HG02885 (cell line): ENCODE measurements around the gene CACUL1.
"Not testable (repeated sequence)": the region's sequence is repeated elsewhere in the genome, so short reads cannot be mapped to it uniquely, and the experiment has no call there.

ENCODE experiments used
- ATAC-seq: cut with Tn5 transposase; IDR thresholded peaks from one replicate; pipeline ENCODE4 v1.9.1; 2021; ENCODE audit warnings: mild to moderate bottlenecking; ENCODE audit not compliant: unreplicated experiment, poor library complexity

The CACUL1 gene

DNA sequence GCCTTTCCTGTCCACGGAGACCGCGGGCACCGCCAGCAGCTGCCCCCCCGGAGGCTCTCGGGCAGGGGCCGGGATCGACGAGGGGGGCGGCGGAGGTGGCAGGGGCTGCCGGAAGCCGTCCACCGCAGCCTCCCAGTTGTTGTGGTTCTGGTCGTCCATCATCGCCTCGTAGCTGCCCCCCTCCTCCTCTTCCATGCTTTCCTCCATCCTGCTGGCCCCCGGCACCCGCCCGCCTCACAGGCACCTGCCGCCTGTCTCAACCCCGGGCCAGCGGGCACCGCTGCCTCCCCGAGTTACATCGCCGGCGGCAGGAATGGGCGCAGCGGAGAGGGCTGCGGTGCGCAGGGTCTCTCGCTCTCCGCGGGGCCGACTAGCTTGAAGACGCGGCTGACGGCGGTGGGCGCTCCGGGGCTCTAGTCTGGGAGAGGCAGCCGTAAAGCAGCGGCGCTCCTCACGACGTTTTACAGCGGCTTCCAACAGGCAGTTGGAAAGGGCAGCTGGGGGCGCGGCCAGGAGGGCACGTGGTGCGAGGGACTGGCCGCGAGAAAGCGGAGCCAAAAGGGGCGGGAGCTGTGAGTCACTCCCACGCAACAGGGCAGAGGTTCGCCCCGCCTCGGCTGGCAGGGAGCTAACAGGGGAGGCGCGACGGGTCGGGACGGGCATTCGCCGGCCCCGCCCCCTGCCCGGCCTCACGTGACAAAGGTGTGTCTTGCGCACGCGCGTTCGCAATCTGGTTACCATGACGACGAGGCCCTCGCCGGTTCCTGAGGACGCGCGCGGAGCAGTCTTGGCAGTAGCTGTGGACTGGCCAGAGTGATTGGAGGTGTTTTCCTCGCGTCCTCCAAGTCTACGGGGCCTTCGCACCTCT lies at the start of gene CACUL1:
Gene CACUL1 (minus strand): TSS at position 415 of the 868 bp plus-strand sequence. CDS start 208 bp downstream, at position 207.
- peak; percentile 93 for ATAC-seq

GRCh38 chr10:118804262-118804773 lies 49.5 kb upstream of the CACUL1 start:
- ATAC-seq, result no peak

DNA sequence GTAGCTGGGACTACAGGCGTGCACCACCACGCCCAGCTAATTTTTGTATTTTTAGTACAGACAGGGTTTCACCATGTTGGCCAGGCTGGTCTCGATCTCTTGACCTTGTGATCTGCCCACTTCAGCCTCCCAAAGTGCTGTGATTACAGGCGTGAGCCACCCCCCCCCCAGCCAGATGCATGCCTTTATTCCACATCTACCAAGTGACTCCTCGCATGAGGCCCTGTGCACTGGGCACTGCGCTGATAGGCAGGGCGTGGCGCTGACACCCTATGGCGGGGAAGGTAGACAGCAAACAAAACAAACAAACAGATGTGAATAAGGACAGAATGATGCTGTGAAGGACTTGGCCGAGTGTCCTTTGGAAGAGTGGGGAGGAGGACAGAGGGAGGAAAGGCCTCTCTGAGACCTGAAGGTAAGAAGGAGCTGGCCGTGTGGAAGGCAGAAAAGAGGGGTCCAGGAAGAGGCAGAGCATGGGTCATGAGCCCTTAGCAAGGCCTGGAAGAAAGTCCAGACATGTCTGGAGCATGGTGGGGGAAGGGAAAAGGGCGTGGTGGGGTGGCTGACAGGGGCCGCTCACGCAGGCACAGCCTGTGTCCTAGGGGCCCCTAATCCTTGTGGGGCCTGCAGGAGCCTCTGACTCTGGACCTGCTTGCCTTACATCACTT lies 47.5 kb upstream of the CACUL1 start:
- no peak for ATAC-seq

GRCh38 chr10:118800920-118801319 lies 46.1 kb upstream of the CACUL1 start:
- ATAC-seq, result no peak

GRCh38 chr10:118799777-118800176 lies 45.0 kb upstream of the CACUL1 start:
- no peak for ATAC-seq

DNA sequence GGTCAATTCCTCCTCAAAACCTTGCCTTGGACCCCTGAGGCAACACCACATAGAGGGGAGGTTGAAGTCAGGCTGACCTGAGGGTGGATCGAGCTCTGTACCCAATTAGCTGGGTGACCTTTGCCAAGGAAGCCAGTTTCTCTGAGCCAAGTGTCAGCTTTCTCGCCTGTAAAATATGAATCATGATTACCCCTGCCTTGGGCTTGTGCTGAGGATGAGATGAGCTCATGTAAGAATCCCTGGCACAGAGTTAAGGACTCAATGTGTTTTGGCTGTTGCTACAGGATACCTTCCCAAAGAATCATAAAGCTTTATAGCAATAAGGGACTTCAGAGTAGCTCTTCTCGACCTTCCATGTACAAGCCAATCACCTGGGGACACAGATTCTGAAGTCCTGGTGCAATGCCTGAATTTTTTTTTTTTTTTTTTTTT lies 43.5 kb upstream of the CACUL1 start:
- no peak for ATAC-seq

DNA sequence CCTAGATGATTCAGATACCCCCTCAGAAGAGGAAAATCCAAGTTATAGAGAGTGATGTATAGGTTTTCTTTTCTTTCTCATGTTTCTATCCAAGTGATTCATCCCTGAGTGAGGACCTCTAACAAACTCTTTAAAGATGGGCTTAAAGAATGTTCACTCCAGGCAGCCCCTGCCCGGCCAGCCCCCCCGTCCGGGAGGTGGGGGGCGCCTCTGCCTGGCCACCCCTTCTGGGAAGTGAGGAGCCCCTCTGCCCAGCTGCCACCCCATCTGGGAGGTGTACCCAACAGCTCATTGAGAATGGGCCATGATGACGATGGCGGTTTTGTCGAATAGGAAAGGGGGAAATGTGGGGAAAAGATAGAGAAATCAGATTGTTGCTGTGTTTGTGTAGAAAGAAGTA lies 40.2 kb upstream of the CACUL1 start:
- not testable (repeated sequence) for ATAC-seq

- ATAC-seq, result no peak
These were observed 38.8 kb upstream of the CACUL1 start for GRCh38 chr10:118793545-118793944.

DNA sequence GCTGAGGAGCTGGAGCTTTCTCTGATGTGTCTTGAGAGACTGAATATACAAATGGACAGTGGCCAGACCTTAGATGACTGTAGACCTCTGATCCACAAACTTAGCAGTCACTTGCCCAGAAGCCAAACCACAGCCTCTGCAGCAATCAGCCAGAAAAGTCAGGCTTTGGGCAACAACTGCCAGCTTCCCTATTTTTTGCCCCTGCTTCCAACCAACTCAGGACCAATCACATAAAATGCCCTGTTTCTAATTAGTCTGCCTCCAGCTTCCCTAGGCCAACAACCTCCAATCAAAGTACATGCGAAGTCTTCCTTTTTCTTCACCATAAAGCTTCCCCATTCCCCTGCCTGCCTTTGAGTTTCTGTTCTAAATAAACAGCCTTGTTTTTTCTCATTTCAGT lies 37.8 kb upstream of the CACUL1 start:
- ATAC-seq, result no peak

DNA sequence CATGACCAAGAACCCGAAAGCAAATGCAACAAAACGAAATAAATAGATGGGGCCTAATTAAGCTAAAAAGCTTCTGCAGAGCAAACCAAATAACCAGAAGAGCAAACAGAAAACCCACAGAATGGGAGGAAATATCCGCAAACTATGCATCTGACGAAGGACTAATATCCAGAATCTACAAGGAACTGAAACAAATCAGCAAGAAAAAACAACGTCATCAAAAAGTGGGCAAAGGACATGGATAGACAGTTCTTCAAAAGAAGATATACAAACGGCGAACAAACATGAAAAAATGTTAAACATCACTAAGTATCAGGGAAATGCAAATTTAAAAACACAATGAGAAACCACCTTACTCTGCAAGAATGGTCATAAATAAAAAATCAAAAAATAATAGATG lies 35.3 kb upstream of the CACUL1 start:
- no peak for ATAC-seq

GRCh38 chr10:118785551-118785950 lies 30.8 kb upstream of the CACUL1 start:
- no peak for ATAC-seq

DNA sequence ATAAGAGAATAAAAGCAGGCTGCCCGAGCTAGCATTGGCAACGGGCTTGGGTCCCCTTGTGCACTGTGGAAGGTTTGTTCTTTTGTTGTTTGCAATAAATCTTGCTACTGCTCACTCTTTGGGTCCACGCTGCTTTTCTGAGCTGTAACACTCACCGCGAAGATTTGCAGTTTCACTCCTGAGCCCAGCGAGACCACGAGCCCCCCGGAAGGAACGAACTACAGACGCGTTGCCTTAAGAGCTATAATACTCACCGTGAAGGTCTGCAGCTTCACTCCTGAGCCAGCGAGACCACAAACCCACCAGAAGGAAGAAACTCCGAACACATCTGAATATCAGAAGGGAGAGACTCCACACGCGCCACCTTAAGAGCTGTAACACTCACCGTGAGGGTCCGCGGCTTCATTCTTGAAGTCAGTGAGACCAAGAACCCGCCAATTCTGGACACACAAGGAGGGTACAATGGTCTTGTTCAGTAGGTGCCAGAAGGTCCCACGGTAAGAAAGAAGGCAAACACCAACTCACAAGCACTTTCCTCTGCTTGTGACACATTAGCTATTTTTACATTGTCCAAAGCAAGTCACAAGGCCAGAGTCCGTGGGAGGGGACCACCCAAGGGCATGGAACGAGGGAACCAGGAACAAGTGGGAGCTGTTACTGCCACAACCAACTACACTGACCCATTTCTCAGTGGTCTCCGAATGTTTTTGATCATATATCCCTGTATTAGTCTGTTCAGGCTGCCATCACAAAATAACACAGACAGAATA lies 29.2 kb upstream of the CACUL1 start:
- ATAC-seq, result no peak

DNA sequence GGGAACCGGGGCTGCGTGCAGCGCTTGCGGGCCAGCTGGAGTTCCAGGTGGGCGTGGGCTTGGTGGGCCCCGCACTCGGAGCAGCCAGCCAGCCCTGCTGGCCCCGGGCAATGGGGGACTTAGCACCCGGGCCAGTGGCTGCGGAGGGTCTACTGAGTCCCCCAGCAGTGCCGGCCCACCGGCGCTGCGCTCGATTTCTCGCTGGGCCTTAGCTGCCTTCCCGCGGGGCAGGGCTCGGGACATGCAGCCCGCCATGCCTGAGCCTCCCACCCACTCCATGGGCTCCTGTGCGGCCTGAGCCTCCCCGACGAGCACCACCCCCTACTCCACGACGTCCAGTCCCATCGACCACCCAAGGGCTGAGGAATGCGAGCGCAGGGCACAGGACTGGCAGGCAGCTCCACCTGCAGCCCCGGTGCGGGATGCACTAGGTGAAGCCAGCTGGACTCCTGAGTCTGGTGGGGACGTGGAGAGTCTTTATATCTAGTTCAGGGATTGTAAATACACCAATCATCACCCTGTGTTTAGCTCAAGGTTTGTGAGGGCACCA lies 28.2 kb upstream of the CACUL1 start:
- ATAC-seq, result not testable (repeated sequence)

DNA sequence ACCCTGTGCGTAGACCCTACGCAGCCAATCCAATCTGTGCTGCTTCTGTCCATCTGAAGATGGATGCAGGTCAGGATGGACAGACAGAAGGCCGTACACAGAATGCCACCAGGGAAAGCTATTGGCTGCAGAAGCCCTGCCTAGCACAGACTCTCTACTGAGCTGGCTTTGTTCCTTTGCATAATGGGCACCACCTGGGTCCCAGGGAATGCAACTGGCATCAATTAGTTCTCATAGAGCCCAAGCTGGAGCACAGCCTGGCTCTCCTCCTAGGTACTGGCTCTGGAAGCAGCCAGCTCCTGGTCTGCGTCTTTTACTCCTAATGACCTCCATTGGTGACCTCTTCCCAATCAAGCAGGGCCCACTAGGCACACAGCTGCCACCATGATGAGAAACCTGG lies 26.8 kb upstream of the CACUL1 start:
- ATAC-seq, result no peak

GRCh38 chr10:118778727-118779126 lies 24.0 kb upstream of the CACUL1 start:
- ATAC-seq, result no peak

- no peak for ATAC-seq
These were observed 22.2 kb upstream of the CACUL1 start for GRCh38 chr10:118776960-118777359.

GRCh38 chr10:118776033-118776432 lies 21.3 kb upstream of the CACUL1 start:
- no peak for ATAC-seq

DNA sequence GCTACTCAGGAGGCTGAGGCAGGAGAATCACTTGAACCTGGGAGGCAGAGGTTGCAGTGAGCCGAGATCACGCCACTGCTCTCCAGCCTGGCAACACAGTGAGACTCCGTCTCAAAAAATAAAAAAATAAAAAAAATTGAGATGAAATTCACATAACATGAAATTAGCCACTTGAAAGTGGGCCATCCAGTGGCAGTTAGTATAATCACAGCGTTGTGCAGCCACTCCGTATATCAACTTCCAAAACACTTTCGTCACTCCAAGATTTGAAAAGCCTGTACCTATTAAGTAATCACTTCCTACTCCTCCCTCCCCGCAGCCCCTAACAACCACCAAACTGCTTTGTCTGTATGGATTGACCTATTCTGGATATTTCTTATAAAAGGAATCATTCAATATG lies 20.7 kb upstream of the CACUL1 start:
- ATAC-seq, result no peak

GRCh38 chr10:118773041-118773440 lies 18.3 kb upstream of the CACUL1 start:
- no peak for ATAC-seq

- ATAC-seq, result no peak
These were observed 17.2 kb upstream of the CACUL1 start for GRCh38 chr10:118771976-118772375.
